HepG2 (cell line): ENCODE measurements around the gene CDK2AP2. TPM values are rescaled to one million over a fixed set of nuclear protein-coding genes. Genes with fewer than 3 reads are reported as not detected.

Source experiments
- ATRX ChIP-seq: sonication (generic); formaldehyde crosslinking; IDR thresholded peaks from 2 replicates; pipeline ENCODE4 v1.4.0; 2020; ENCODE audit warnings: missing genetic modification reagents, borderline replicate concordance
- CEBPG ChIP-seq: IDR thresholded peaks from 2 replicates; pipeline ENCODE4 v1.6.1; 2016
- E2F2 ChIP-seq: sonication (generic); formaldehyde crosslinking; IDR thresholded peaks from 2 replicates; pipeline ENCODE4 v1.4.0; 2020; ENCODE audit warnings: missing genetic modification reagents, borderline replicate concordance
- HES4 ChIP-seq: sonication (generic); formaldehyde crosslinking; IDR thresholded peaks from 2 replicates; pipeline ENCODE4 v1.9.0; 2021; ENCODE audit warnings: mild to moderate bottlenecking, missing genetic modification reagents, borderline replicate concordance
- HNF4A ChIP-seq: sonication (generic); formaldehyde crosslinking; IDR thresholded peaks from 2 replicates; pipeline ENCODE4 v1.4.0; 2020; ENCODE audit warnings: missing genetic modification reagents
- IRF1 ChIP-seq: sonication (generic); formaldehyde crosslinking; IDR thresholded peaks from 2 replicates; pipeline ENCODE4 v1.4.0; 2020; ENCODE audit warnings: low read depth, mild to moderate bottlenecking, missing genetic modification reagents
- KDM4B ChIP-seq: sonication (generic); formaldehyde crosslinking; IDR thresholded peaks from 2 replicates; pipeline ENCODE4 v1.4.0; 2020; ENCODE audit warnings: missing genetic modification reagents
- MXD4 ChIP-seq: IDR thresholded peaks from 2 replicates; pipeline ENCODE4 v1.6.1; 2016; ENCODE audit warnings: mild to moderate bottlenecking, missing biosample characterization, missing genetic modification reagents
- NFRKB ChIP-seq: fragments of 450-650 bp; IDR thresholded peaks from 2 replicates; pipeline ENCODE4 v1.6.1; 2017
- NPAS2 ChIP-seq: sonication (generic); formaldehyde crosslinking; IDR thresholded peaks from 2 replicates; pipeline ENCODE4 v1.8.0; 2022; ENCODE audit warnings: mild to moderate bottlenecking, missing genetic modification reagents, borderline replicate concordance
- ONECUT2 ChIP-seq: sonication (generic); formaldehyde crosslinking; IDR thresholded peaks from 2 replicates; pipeline ENCODE4 v1.4.0; 2020; ENCODE audit warnings: missing genetic modification reagents
- POGZ ChIP-seq: sonication (generic); formaldehyde crosslinking; IDR thresholded peaks from 2 replicates; pipeline ENCODE4 v1.4.0; 2020; ENCODE audit warnings: mild to moderate bottlenecking, missing genetic modification reagents
- RELA ChIP-seq: sonication (generic); formaldehyde crosslinking; IDR thresholded peaks from 2 replicates; pipeline ENCODE4 v1.4.0; 2020; ENCODE audit warnings: missing genetic modification reagents
- REST ChIP-seq, 2 experiments: IDR thresholded peaks; 2 replicates each; pipeline ENCODE4 v1.6.1; 2011 to 2012; ENCODE audit warnings: low read length in 2 of 2, borderline replicate concordance in 1 of 2, low read depth in 1 of 2, mild to moderate bottlenecking in 1 of 2, moderate library complexity in 1 of 2
- TBP ChIP-seq: sonication (generic); formaldehyde crosslinking; IDR thresholded peaks from 2 replicates; pipeline ENCODE4 v1.5.0; 2020; ENCODE audit warnings: missing genetic modification reagents
- ZBTB1 ChIP-seq: sonication (generic); formaldehyde crosslinking; IDR thresholded peaks from 2 replicates; pipeline ENCODE4 v1.4.0; 2020; ENCODE audit warnings: missing genetic modification reagents, borderline replicate concordance
- ZBTB21 ChIP-seq: sonication (generic); formaldehyde crosslinking; IDR thresholded peaks from 2 replicates; pipeline ENCODE4 v1.4.0; 2020; ENCODE audit warnings: missing genetic modification reagents
- ZNF263 ChIP-seq: sonication (generic); formaldehyde crosslinking; IDR thresholded peaks from 2 replicates; pipeline ENCODE4 v1.4.0; 2020; ENCODE audit warnings: missing genetic modification reagents
- ZNF335 ChIP-seq: sonication (generic); formaldehyde crosslinking; IDR thresholded peaks from 2 replicates; pipeline ENCODE4 v1.4.0; 2020; ENCODE audit warnings: missing genetic modification reagents
- ZNF510 ChIP-seq: sonication (generic); formaldehyde crosslinking; IDR thresholded peaks from 2 replicates; pipeline ENCODE4 v1.4.0; 2020; ENCODE audit warnings: low read depth, mild to moderate bottlenecking, missing genetic modification reagents
- polyA plus RNA-seq, 8 experiments: library from polyadenylated mRNA; depleted of rRNA in 3 of 8; stranded (reverse) in 7 of 8; unstranded in 1 of 8; fragments of >200 nt; fragmentation: Illumina TruSeq in 4 of 8; extraction: Trizol in 4 of 8; gene quantifications; 2 replicates each; pipeline versions ENCODE4 v1.2.1 to v1.2.3, GENCODE V29; 2011 to 2016; ENCODE audit warnings: low read depth in 4 of 8, missing spikeins in 1 of 8, mixed read lengths in 1 of 8; ENCODE audit not compliant: insufficient read depth in 1 of 8
- total RNA-seq, 5 experiments: library from RNA; depleted of rRNA; stranded (reverse); fragments of >200 nt; fragmentation: Illumina TruSeq; extraction: Trizol; gene quantifications; 2 replicates each; pipeline ENCODE4 v1.2.3, GENCODE V29; 2016; ENCODE audit warnings: low read depth in 1 of 5
- TF ChIP-seq, protein P1 (sequence below): sonication (generic); formaldehyde crosslinking; IDR thresholded peaks from 2 replicates; pipeline ENCODE4 v1.8.1; 2023; ENCODE audit warnings: mild to moderate bottlenecking, missing genetic modification reagents
- TF ChIP-seq, protein P2 (sequence below): sonication (generic); formaldehyde crosslinking; IDR thresholded peaks from 2 replicates; pipeline ENCODE4 v1.5.1; 2020; ENCODE audit warnings: missing genetic modification reagents, mild to moderate bottlenecking, borderline replicate concordance

CDK2AP2 gene
- total and polyA plus RNA-seq, 2 of the 13 experiments (the other 11 are each of a cell fraction or from before 2014, with no cell fraction given), result 15.0 to 23.2 TPM

DNA sequence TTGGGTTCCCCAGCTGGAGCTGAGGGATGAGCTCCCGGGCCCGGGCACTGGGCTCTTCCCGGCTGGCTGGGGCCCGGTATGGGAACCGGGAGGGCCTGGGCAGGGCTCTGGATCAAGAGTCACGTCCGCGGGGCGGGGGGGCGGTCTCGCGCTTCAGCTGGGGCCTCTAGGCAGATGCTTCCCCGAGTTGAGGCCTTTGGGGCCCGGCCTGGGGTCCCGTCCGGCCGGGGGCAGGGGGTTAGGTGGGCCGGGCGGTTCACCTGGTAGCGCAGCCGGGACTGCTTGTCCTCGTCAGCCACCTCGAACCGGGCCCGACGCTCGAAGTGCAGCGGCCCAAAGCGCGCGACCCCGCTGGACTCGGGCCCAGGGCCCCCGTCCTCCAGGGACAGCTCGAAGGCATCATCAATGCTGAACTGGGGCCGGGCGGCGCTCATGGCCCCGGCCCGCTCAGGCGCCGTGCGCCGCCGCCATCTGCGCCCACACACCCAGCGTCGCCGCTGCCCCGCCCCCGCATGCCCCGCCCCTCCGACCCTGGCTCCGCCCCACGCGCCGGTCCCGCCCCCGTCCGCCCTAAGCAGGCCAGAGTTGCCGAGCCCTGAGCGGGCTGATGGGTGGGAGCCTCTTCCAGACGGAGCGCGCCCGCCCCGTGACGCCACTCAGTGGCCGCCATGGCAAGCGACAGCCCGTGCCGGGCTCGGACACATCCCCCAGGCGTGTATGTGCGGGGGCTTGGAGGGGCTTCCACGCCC is 39.0 kb downstream of the CDK2AP2 start, which contains the start of gene TMEM134 (continued):
- TF ChIP-seq IRF1 (CRISPR knock-in tag), result no peak
- no peak for TF ChIP-seq ATRX
- TF ChIP-seq RELA (CRISPR knock-in tag), result no peak
- no peak; the same call in 1 of the 2 replicates for TF ChIP-seq ZNF510 (CRISPR knock-in tag)
- TF ChIP-seq POGZ (CRISPR knock-in tag), result peak; percentile 19; the same call in 1 of the 2 replicates
- no peak; a peak in 1 of 4 replicates for TF ChIP-seq REST (IDR thresholded peaks at IDR 0.05; ENCODE audit: borderline replicate concordance in 1 of 2, low read depth in 1 of 2, low read length in 2 of 2)
- no peak for TF ChIP-seq HES4
- TF ChIP-seq, protein P1, sequence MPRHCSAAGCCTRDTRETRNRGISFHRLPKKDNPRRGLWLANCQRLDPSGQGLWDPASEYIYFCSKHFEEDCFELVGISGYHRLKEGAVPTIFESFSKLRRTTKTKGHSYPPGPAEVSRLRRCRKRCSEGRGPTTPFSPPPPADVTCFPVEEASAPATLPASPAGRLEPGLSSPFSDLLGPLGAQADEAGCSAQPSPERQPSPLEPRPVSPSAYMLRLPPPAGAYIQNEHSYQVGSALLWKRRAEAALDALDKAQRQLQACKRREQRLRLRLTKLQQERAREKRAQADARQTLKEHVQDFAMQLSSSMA (CRISPR knock-in tag), result peak; percentile 40; the same call in 1 of the 2 replicates
- no peak for TF ChIP-seq MXD4 (CRISPR knock-in tag)
- TF ChIP-seq CEBPG (CRISPR knock-in tag), result peak; percentile 13; the same call in 1 of the 2 replicates
- TF ChIP-seq NFRKB, result no peak
- TF ChIP-seq ONECUT2, result no peak
- TF ChIP-seq ZNF263 (CRISPR knock-in tag), result no peak
- TF ChIP-seq ZBTB21, result peak; percentile 47; the same call in 1 of the 2 replicates
- TF ChIP-seq KDM4B (CRISPR knock-in tag), result no peak
- TF ChIP-seq ZNF335, result 0 out of 2 replicates have a peak, but pooled peaks have one; percentile 22
- no peak; the same call in 1 of the 2 replicates for TF ChIP-seq E2F2
- no peak for TF ChIP-seq ZBTB1
- no peak for TF ChIP-seq NPAS2 (CRISPR knock-in tag)
- TF ChIP-seq, protein P2, sequence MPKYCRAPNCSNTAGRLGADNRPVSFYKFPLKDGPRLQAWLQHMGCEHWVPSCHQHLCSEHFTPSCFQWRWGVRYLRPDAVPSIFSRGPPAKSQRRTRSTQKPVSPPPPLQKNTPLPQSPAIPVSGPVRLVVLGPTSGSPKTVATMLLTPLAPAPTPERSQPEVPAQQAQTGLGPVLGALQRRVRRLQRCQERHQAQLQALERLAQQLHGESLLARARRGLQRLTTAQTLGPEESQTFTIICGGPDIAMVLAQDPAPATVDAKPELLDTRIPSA (CRISPR knock-in tag), result 0 out of 2 replicates have a peak, but pooled peaks have one; percentile 62
- 0 out of 2 replicates have a peak, but pooled peaks have one; percentile 19 for TF ChIP-seq HNF4A (CRISPR knock-in tag)
- no peak for TF ChIP-seq TBP (CRISPR knock-in tag)
